DMS79 (cell line): ENCODE data around the gene PCIF1.
"Not testable (repeated sequence)": the region's sequence is repeated elsewhere in the genome, so short reads cannot be mapped to it uniquely, and the experiment has no call there.

Experiments
- DNase-seq: peaks from one replicate; lab custom pipeline; 2025; lab: John Stamatoyannopoulos, UW

The PCIF1 gene

DNA sequence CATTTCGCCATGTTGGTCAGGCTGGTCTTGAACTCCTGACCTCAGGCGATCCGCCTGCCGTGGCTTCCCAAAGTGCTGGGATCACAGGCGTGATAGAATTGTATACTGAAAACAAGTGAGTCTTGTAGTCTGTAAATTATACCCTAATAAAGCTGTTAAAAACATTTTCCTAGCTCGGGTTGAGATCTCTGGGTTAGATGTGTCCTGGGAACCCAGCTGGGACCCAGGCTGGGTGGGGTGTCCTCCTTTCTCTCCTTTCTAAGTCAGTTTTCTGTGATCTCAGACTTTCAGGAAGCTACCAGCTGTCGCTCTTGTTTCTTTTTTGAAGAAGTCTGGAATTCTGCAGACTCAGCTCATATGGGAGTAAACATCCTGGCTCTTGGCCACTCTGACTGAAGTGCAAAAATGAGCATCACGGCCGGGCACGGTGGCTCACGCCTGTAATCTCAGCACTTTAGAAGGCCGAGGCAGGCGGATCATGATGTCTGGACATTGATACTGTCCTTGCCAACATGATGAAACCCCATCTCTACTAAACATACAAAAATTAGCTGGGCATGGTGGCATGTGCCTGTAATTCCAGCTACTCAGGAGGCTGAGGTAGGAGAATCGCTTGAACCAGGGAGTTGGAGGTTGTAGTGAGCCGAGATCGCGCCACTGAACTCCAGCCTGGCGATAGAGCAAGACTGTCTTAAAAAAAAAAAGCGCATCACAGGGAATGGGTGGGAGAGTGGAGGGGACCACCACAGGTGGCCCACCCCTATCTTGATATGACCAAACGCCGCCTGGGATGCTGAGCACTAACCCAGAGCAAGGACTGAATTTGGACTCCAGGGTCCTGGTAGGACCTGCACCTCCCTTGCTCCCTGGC is 9.9 kb upstream of the PCIF1 start:
- no peak for DNase-seq

- no peak for DNase-seq
Measured at GRCh38 chr20:45925821-45926506, 8.5 kb upstream of the PCIF1 start.

DNA sequence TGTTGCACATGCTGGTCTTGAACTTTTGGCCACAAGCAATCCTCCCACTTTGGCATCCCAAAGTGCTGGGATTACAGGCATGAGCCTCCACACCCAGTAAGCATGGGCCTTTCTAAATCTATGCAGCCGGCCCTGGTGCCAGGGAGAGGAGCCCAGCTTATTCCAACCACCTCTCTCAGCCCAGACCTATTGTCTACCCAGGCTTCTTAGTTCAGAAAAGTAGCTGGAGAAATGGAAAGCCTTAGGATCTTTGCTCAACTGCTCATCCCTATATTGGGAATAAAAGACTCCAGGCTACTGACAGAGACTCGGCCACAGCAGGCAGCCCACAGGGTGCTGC is 7.8 kb upstream of the PCIF1 start:
- DNase-seq, result no peak

DNA sequence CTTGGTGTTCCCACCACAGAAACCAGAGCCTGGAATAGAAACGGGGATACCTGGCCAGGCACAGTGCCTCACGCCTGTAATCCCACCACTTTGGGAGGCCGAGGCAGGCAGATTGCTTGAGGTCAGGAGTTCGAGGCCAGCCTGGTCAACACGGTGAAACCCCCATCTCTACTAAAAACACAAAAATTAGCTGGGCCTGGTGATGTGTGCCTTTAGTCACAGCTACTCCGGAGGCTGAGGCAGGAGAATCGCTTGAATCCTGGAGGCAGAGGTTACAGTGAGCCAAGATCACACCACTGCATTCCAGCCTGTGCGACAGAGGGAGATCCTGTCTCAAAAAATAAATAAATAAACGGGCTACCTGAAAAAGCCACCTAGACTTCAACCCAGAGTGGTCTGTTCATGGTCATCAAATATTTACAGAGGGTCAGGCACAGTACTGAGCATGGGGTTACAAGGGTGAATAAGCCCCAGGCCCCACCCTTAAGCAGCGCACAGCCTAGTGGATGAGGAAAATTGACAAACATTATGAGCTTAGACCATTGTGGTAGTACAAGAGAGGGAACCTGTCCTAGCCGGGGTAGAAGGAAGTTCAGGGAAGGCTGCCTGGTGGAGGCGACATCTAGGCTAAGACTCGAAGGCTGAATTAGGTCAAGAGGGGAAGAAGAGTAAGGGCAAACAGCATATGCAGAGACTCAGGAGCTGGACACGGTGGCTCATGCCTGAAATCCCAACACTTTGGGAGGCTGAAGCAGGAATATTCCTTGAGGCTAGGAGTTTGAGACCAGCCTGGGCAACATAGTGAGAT is 7.2 kb upstream of the PCIF1 start:
- DNase-seq, result no peak

GRCh38 chr20:45931680-45932079 is 2.8 kb upstream of the PCIF1 start:
- DNase-seq, result not testable (repeated sequence)

DNA sequence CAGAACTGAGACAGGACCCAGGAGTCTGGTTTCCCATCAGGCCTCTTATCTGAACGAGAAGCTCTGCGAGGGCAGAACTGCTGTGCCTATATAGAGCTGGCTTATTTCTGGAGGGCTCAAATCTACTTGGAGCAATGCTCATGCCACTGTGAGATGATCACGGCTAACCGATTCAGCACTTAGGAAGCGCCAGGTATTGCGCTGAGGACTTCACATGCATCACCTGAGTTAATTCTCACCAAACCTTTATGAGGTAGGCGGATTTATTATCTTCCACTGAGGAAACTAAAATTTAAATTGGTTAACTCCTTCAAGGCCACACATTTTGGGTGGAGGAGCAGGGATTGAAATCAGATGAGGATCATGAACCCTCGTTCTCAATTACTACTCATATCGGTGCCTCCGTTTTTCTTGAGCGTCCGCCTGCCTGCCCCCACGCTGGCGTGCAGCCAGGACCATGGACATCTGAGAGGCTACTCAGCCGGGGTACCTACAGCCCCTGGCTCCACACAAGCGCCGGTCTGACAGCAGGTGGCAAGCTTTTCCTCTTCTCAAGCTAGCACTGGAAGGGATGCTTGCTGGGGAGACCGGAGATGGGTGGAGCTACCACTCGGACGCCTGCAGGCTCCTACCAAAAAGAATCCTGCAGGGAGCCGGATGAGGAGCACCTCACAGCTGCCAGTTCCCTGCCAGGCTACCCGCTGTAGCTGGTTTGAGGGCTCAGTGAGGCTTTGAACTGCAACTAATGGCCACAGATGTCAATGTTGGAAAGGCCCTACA is 1.0 kb upstream of the PCIF1 start:
- DNase-seq, result peak; percentile 60

- DNase-seq, result peak; percentile 29
Measured at GRCh38 chr20:45934046-45934585, 367 bp upstream of the PCIF1 start.

DNA sequence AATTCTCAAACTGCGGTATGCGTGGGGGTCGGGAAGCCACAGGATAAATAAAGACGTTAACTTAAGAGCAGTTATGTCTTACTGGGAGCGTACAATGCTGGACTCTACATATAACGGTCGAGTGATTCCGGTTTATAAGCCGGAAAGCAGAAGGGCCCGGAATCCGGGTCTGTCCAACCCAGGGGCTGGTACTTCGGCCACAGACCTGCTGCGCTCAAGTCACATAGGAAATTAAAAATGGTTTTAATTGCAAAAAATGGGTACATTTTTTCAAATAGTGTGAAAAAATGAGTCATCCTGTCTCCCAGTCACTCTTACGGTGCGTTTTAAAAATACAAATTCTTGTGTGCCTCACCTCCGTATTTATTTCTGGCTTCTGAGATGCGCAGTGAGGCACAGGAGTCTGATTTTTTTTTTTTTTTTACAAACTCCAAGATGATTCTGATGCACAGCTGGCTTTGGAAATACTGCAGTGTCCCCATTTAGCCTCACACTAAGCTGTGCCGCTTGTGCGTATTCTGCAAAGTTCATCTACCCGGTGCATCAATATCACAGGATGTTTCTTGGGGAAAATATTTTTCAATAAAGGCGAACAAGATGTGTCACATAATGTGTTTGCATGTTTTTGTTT is 1.0 kb downstream of the PCIF1 start:
- DNase-seq, result no peak

GRCh38 chr20:45937765-45938164 is 3.3 kb downstream of the PCIF1 start:
- no peak for DNase-seq

DNA sequence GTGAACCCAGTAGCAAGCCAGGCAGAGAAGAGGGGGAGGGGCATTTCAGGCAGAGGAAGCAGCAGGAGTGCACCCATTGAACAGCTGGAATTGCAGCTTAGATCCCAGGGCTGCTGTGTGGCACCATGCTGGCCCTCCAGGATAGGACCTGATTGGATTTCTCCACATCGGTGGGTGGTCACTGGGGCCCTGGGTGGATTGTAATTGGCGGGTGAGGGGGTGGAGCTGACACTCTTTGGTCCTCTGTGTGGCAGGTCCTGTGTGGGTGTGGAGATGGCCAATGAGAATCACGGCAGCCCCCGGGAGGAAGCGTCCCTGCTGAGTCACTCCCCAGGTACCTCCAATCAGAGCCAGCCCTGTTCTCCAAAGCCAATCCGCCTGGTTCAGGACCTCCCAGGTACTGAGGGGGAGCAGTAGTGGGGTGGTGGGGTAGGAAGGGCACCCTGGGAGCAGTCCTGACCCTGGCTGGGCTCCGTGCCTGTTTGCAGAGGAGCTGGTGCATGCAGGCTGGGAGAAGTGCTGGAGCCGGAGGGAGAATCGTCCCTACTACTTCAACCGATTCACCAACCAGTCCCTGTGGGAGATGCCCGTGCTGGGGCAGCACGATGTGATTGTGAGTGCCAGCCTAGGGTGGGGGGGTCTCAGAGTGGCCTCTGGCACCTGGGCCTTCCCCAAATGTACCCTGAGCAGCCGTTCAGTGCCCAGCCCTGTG is 4.4 kb downstream of the PCIF1 start:
- no peak for DNase-seq

- DNase-seq, result no peak
Measured at GRCh38 chr20:45940053-45940452, 5.6 kb downstream of the PCIF1 start.

DNA sequence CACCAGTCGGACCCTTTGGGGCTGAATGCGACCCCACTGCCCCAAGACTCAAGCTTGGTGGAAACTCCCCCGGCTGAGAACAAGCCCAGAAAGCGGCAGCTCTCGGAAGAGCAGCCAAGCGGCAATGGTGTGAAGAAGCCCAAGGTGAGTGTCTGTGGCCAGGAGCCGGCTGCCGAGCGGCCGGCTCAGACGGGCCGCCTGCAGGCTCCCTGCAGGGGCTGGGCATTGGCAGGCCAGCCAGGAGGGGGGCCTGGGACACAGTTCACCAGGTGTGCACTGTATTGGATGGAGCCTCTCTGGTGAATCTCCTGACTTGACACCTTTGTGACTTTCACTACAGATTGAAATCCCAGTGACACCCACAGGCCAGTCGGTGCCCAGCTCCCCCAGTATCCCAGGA is 6.0 kb downstream of the PCIF1 start:
- no peak for DNase-seq

DNA sequence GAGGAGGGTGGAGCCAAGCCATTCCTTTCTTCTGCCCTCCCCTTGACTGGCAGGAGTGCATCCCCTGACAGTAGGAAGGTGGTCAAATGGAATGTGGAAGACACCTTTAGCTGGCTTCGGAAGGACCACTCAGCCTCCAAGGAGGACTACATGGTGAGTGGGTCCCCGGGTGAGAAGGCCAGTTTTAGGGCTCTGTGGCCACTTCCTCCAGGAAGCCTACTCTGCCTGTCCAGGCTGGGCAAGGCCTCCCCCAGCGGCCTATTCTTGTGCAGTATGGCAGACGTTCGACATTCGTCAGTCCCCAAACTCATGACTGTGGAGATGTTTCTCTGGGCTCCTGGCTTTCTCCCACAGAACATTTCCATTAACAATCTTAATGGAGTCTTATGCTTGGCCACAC is 9.1 kb downstream of the PCIF1 start:
- DNase-seq, result no peak

- no peak for DNase-seq
Measured at GRCh38 chr20:45944151-45944964, 9.9 kb downstream of the PCIF1 start.

- no peak for DNase-seq
Measured at GRCh38 chr20:45944965-45945677, 10.6 kb downstream of the PCIF1 start.

DNA sequence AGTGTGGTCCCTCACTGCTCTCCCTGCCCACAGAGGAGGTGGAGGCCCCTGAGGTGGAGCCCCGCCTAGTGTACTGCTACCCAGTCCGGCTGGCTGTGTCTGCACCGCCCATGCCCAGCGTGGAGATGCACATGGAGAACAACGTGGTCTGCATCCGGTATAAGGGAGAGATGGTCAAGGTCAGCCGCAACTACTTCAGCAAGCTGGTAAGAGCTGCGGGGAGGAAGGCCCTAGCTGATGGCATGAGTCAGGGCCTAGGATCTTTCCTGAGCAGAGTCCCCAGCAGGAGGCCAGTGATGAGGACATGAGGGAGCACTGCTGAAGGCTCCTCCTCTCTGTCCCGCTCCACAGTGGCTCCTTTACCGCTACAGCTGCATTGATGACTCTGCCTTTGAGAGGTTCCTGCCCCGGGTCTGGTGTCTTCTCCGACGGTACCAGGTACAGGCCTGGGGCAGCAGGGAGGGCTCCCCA is 11.2 kb downstream of the PCIF1 start:
- no peak for DNase-seq

DNA sequence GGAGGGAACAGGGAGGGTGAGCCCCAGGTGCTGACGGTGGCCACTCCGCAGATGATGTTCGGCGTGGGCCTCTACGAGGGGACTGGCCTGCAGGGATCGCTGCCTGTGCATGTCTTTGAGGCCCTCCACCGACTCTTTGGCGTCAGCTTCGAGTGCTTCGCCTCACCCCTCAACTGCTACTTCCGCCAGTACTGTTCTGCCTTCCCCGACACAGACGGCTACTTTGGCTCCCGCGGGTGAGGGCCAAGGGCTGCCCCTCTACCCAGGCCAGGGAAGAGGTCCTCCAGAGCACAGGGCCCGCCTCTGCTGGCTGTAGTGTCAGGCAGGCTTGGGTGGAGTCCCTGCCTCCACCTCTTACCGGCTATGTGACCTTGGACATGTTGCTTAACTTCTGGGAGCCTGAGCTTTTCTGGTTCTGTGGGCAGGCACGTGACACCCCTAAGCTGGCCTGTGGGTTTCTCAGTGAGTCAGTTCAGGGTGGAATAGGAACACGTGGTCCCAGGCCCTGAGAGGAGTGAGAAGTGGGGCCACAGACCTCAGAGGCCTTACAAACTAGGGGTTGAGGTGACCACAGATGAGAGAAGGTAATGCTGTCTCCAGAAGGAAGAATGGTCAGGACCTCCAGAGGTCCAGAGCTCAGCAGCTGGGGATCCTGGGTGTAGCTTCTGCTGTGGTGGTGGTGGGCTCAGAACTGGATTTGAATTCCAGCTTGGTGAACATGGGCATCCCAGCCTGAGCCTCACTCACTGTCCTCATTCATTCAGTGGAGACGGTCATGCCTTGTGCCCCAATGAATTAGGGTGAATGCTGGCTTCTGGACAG is 11.9 kb downstream of the PCIF1 start:
- no peak for DNase-seq
